ENCODE measurements around the gene FIGNL2. TPM values are rescaled to one million over a fixed set of nuclear protein-coding genes. Genes with fewer than 3 reads are reported as not detected.

The FIGNL2 gene
- total RNA-seq, 2 donors from 2014 or later = 10.5 to 17.7 TPM

DNA sequence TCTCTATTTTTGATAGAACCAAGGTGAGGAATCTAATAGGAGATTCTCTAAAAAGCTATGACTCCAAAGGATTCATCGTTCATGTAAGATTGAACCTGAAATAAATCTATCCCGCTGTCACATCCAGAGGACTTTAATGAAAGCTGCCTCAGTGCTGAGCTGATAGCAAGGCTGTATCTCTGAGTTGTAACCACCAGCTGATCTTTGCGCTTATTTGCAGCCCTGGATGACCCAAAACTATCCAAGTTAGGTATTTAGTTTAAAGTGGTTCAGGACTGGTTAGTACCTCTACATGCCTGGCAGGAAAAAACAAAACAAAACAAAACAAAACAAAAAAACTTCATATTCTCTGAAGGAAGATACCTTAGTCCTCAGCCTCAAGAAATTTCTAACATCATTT lies 30.6 kb upstream of the FIGNL2 start:
- Mint-ChIP-seq H3K9me3 (no peaks in the 10 kb centered on the region), H3K4me1 (peaks cover under 1% of the 10 kb centered on the region), H3K4me3 (no peak overlapping the region), H3K27ac (no peak overlapping the region), H3K36me3 (ENCODE audit: low read depth) (no peaks in the 10 kb centered on the region), H3K27me3 (ENCODE audit: insufficient read depth) (peaks cover 7% of the 10 kb centered on the region)
- Histone ChIP-seq H3K9ac (ENCODE audit: extremely low read depth, low read length, poor library complexity, severe bottlenecking) (no peak overlapping the region), H3K36me3 (ENCODE audit: control insufficient read depth, insufficient read depth, low read length) (no peaks in the 10 kb centered on the region), H3K27me3 (ENCODE audit: control insufficient read depth, insufficient read depth, low read length, poor library complexity, severe bottlenecking) (no peaks in the 10 kb centered on the region), H3K4me1 (ENCODE audit: control insufficient read depth, insufficient read depth, low read length) (no peaks in the 10 kb centered on the region), H3K27ac (ENCODE audit: low read depth, low read length) (no peak overlapping the region), H3K9me3 (ENCODE audit: control insufficient read depth, low read length) (no peaks in the 10 kb centered on the region), H3K4me3 (ENCODE audit: low read length) (no peak overlapping the region)
- WGBS, 2 experiments (ENCODE audit: insufficient coverage in 1 of 2, insufficient read length in 1 of 2) = 92 to 100% methylated on average over 2 to 3 of the region's 3 CpGs
- TF ChIP-seq, protein P1, sequence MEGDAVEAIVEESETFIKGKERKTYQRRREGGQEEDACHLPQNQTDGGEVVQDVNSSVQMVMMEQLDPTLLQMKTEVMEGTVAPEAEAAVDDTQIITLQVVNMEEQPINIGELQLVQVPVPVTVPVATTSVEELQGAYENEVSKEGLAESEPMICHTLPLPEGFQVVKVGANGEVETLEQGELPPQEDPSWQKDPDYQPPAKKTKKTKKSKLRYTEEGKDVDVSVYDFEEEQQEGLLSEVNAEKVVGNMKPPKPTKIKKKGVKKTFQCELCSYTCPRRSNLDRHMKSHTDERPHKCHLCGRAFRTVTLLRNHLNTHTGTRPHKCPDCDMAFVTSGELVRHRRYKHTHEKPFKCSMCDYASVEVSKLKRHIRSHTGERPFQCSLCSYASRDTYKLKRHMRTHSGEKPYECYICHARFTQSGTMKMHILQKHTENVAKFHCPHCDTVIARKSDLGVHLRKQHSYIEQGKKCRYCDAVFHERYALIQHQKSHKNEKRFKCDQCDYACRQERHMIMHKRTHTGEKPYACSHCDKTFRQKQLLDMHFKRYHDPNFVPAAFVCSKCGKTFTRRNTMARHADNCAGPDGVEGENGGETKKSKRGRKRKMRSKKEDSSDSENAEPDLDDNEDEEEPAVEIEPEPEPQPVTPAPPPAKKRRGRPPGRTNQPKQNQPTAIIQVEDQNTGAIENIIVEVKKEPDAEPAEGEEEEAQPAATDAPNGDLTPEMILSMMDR (conservative IDR thresholded peaks at IDR 0.05) = no peak
- peak; percentile 20 for DNase-seq

DNA sequence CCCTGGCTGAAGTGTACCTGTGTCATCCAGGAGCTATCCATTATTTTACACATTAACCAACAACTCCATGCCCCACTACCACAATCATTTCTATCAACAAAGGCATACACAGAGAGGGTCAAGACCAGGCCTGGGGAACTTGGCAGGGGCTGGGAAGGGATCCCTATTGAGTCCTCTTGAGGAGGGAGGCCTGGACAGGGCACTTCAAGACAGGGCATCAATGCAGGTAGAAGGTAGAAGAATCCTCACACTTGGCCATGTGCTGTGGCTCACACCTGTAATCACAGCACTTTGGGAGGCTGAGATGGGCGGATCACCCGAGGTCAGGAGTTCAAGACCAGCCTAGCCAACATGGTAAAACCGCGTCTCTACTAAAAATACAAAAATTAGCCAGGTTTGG lies 26.0 kb upstream of the FIGNL2 start:
- no peak overlapping the region for H3K27ac Mint-ChIP-seq
- no peak for DNase-seq

DNA sequence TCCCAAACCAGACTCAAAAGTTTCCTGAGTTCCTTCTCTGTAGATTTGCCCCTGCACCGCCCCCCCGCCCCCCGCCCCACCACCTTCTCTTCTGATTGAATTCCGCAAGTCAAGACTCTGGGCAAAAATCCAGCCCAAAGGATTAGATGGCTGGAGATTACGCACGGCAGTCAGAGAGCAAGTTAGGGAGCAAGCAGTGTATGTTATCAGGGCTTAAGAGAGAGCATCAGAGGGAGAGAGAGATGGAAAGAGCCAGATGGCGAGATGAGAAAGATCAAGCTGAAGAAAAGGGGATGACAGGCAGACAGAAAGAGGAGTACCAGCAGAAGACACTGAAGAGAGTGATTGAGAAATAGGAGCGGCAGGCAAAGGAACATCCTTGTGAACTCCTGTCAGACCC lies 25.5 kb upstream of the FIGNL2 start:
- peaks cover 8% of the 10 kb centered on the region for H3K4me1 Mint-ChIP-seq
- H3K36me3 ChIP-seq (ENCODE audit: control insufficient read depth, insufficient read depth, low read length) = no peaks in the 10 kb centered on the region

More for the DNA sequence above, 26.0 kb upstream of the FIGNL2 start:
- peaks cover 34% of the 10 kb centered on the region for H3K27me3 Mint-ChIP-seq (ENCODE audit: insufficient read depth)
- 88 to 92% methylated on average over 4 of the region's 4 CpGs for WGBS, 2 experiments (ENCODE audit: insufficient coverage in 1 of 2, insufficient read length in 1 of 2)
- Histone ChIP-seq H3K9ac (ENCODE audit: extremely low read depth, low read length, poor library complexity, severe bottlenecking) (no peak overlapping the region), H3K9me3 (ENCODE audit: control insufficient read depth, low read length) (no peaks in the 10 kb centered on the region), H3K4me1 (ENCODE audit: control insufficient read depth, insufficient read depth, low read length) (peaks cover 6% of the 10 kb centered on the region), H3K27me3 (ENCODE audit: control insufficient read depth, insufficient read depth, low read length, poor library complexity, severe bottlenecking) (peaks cover 23% of the 10 kb centered on the region), H3K4me3 (ENCODE audit: low read length) (no peak overlapping the region), H3K36me3 (ENCODE audit: control insufficient read depth, insufficient read depth, low read length) (no peaks in the 10 kb centered on the region), H3K27ac (ENCODE audit: low read depth, low read length) (no peak overlapping the region)
- no peak overlapping the region for H3K4me3 Mint-ChIP-seq
- no peaks in the 10 kb centered on the region for H3K9me3 Mint-ChIP-seq
- no peaks in the 10 kb centered on the region for H3K36me3 Mint-ChIP-seq (ENCODE audit: low read depth)
- H3K4me1 Mint-ChIP-seq = peaks cover 8% of the 10 kb centered on the region
- TF ChIP-seq, protein P1 (conservative IDR thresholded peaks at IDR 0.05) = no peak

More for the DNA sequence above, 25.5 kb upstream of the FIGNL2 start:
- Mint-ChIP-seq H3K27me3 (ENCODE audit: insufficient read depth) (peaks cover 37% of the 10 kb centered on the region), H3K27ac (no peak overlapping the region), H3K9me3 (no peaks in the 10 kb centered on the region), H3K36me3 (ENCODE audit: low read depth) (no peaks in the 10 kb centered on the region), H3K4me3 (no peak overlapping the region)
- H3K9ac ChIP-seq (ENCODE audit: extremely low read depth, low read length, poor library complexity, severe bottlenecking) = no peak overlapping the region
- peaks cover 6% of the 10 kb centered on the region for H3K4me1 ChIP-seq (ENCODE audit: control insufficient read depth, insufficient read depth, low read length)
- TF ChIP-seq, protein P1 (conservative IDR thresholded peaks at IDR 0.05) = no peak
- 77 to 81% methylated on average over 4 to 6 of the region's 8 CpGs for WGBS, 2 experiments (ENCODE audit: insufficient coverage in 1 of 2, insufficient read length in 1 of 2)
- H3K4me3 ChIP-seq (ENCODE audit: low read length) = no peak overlapping the region
- H3K27me3 ChIP-seq (ENCODE audit: control insufficient read depth, insufficient read depth, low read length, poor library complexity, severe bottlenecking) = peaks cover 28% of the 10 kb centered on the region
- H3K9me3 ChIP-seq (ENCODE audit: control insufficient read depth, low read length) = no peaks in the 10 kb centered on the region
- no peak for DNase-seq
- H3K27ac ChIP-seq (ENCODE audit: low read depth, low read length) = no peak overlapping the region

All from endodermal cell (in vitro differentiated cells).